Naive B cell (primary cell): ENCODE data around the gene ADGRL1. TPM values are rescaled to one million over a fixed set of nuclear protein-coding genes. Genes with fewer than 3 reads are reported as not detected.

Experiments
- ATAC-seq, 2 donors: fragments of 150-1000 bp; cut with Tn5 transposase; 2 replicates each; pipeline ENCODE4 v1.10.0; 2021; ENCODE audit warnings: low read depth in 2 of 2, mild to moderate bottlenecking in 2 of 2, moderate library complexity in 2 of 2
- DNase-seq: peaks from one replicate; pipeline ENCODE4 v3.0.0; 2022
- H3K27ac Mint-ChIP-seq, 6 donors: one replicate each; pipeline ENCODE4 v1.8.0; 2020 to 2022; ENCODE audit warnings: mild to moderate bottlenecking in 6 of 6, mixed read lengths in 6 of 6, moderate library complexity in 5 of 6, inconsistent platforms in 2 of 6
- H3K27me3 Mint-ChIP-seq, 3 donors: one replicate each; pipeline ENCODE4 v1.8.0; 2021 to 2022; ENCODE audit warnings: mixed read lengths in 3 of 3, mild to moderate bottlenecking in 1 of 3
- H3K36me3 Mint-ChIP-seq, 2 donors: one replicate each; pipeline ENCODE4 v1.8.0; 2020 to 2022; ENCODE audit warnings: mixed read lengths in 2 of 2, inconsistent platforms in 1 of 2, mild to moderate bottlenecking in 1 of 2
- H3K4me1 Mint-ChIP-seq, 3 donors: one replicate each; pipeline ENCODE4 v1.8.0; 2020 to 2022; ENCODE audit warnings: mixed read lengths in 3 of 3, inconsistent platforms in 1 of 3, mild to moderate bottlenecking in 1 of 3, moderate library complexity in 1 of 3
- H3K4me3 Mint-ChIP-seq, 8 donors: one replicate each; pipeline ENCODE4 v1.8.0; 2020 to 2022; ENCODE audit warnings: mild to moderate bottlenecking in 8 of 8, mixed read lengths in 8 of 8, moderate library complexity in 8 of 8, inconsistent platforms in 2 of 8
- H3K9me3 Mint-ChIP-seq, 7 donors: one replicate each; pipeline ENCODE4 v1.8.0; 2020 to 2022; ENCODE audit warnings: mixed read lengths in 7 of 7, mild to moderate bottlenecking in 5 of 7, inconsistent platforms in 2 of 7, moderate library complexity in 1 of 7
- polyA plus RNA-seq, 6 donors: library from polyadenylated mRNA; unstranded; fragments of 300-500 nt; fragmentation: Illumina TruSeq; gene quantifications; one replicate each; pipeline ENCODE4 v1.2.3, GENCODE V29; 2021; ENCODE audit warnings: low read depth in 6 of 6

The ADGRL1 gene
- polyA plus RNA-seq, 6 donors from 2014 or later, result not detected

DNA sequence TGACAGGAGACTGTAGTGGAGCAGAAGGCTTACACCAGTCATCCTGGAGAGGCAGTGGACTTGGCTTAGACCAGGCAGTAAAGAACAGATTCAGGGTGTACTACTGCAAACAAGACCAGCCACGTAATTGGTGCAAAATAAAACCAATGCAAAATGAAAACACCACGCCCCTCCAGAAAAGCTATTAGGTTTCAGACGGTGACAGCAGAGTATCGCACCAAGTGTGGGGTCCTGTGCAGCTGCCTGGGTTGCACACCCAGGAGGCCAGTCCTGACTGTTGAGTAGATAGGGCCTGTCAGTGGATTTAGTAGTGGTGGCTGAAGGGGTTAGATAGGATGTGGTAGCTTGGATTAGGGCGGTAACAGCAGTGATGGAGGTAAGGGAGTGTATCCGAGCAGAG lies 83.0 kb downstream of the ADGRL1 start:
- Mint-ChIP-seq H3K36me3 (no peaks in the 10 kb centered on the region), H3K27ac (no peak overlapping the region), H3K4me3 (no peak overlapping the region)

DNA sequence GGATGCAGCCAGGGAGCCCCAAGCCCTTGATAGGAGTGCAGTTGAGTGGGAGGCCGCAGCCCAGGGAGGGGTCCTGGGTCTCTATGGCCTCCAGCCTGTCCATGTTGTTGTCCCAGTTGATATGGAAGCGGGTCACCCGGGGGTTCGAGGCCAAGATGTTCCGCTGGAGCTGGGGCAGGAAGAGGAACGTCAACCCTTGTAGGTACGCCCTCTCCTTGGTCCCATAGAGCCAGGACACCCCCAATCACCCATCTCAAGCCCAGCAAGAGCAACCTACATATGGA lies 85.5 kb downstream of the ADGRL1 start:
- DNase-seq, result no peak
- H3K9me3 Mint-ChIP-seq, result no peaks in the 10 kb centered on the region
- peaks cover 27 to 30% (median 29%) of the 10 kb centered on the region in 3 donors for H3K4me1 Mint-ChIP-seq
- H3K36me3 Mint-ChIP-seq, result no peaks in the 10 kb centered on the region
- peak overlapping the region in 1 of 8 donors; percentile 68 for H3K4me3 Mint-ChIP-seq
- ATAC-seq, result no peak
- no peak overlapping the region for H3K27ac Mint-ChIP-seq
- H3K27me3 Mint-ChIP-seq, result no peaks in the 10 kb centered on the region

More for the DNA sequence above, 83.0 kb downstream of the ADGRL1 start:
- ATAC-seq (no peak), DNase-seq (no peak)
- H3K27me3 Mint-ChIP-seq, result no peaks in the 10 kb centered on the region
- H3K9me3 Mint-ChIP-seq, result no peaks in the 10 kb centered on the region
- peaks cover 8 to 12% (median 11%) of the 10 kb centered on the region in 3 donors for H3K4me1 Mint-ChIP-seq

DNA sequence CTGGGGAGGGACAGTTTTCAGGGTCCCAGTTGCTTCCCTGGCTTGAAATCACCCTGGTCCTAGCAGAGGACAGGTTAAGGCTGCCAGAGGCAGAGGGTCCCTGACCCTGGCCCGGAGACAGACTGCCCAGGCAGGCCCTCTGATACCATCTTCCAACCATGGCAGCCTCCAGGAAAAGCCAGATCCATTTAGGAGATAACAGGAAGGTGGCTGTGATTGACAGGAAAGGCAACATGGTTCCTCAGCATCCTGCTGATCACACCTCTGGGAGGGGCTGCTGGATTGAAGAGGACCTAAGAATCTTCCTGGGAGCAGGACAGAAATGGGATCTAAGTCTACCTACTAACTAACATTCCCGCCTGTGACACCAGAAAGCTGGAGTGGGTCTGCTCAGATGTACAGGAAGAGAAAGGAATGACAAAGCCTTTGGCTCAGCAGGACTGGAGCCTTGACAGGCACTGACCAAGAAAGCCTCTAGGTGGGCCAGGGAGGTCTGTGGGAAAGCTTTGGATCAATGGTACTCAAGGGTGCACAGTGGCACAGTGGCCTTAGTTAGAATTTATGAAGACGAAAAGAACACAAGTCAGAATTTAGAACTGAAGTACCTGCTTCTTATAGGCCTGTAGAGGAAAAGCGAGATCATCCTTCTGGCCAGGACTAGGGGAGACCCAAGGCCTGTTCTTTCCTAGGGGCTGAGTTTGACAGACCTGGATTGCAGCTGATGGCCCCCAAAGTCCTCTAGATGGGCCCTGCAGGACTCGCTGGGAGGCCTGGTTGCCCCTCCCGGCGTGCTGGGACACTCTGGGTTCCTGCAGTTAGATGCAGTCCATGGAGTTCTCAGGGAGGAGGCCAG lies 86.1 kb downstream of the ADGRL1 start:
- no peaks in the 10 kb centered on the region for H3K36me3 Mint-ChIP-seq
- no peaks in the 10 kb centered on the region for H3K27me3 Mint-ChIP-seq
- no peaks in the 10 kb centered on the region for H3K9me3 Mint-ChIP-seq
- no peak overlapping the region for H3K27ac Mint-ChIP-seq
- peaks cover 31 to 35% (median 32%) of the 10 kb centered on the region in 3 donors for H3K4me1 Mint-ChIP-seq
- ATAC-seq (no peak), DNase-seq (no peak)
- H3K4me3 Mint-ChIP-seq, result peak overlapping the region in 4 of 8 donors; percentile 68 to 94 (median 81)

DNA sequence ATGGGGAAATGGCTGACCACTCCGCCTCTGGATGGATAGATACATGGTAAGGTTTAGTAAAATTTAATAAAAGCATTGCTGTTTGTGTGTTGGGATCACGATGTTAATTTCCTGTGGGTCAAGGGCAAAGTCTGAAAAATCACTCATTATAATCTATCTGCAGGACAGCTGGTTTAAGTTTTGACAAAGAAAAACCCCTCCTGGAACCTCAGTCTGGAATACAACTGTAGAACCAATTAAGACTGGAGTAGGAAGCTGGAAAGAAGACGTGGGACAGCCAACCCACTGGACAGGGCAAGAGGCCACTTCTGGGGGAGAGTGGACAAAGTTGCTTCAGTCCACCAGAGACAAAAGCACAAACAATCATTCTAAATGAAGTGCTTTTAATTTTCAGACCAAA lies 86.8 kb downstream of the ADGRL1 start:
- no peak for DNase-seq
- Mint-ChIP-seq H3K27ac (peak overlapping the region in 4 of 6 donors; percentile 76 to 100 (median 98)), H3K27me3 (no peaks in the 10 kb centered on the region), H3K4me3 (peak overlapping the region; percentile 91 to 97 (median 94)), H3K9me3 (no peaks in the 10 kb centered on the region), H3K4me1 (peaks cover 35 to 39% (median 37%) of the 10 kb centered on the region in 3 donors), H3K36me3 (no peaks in the 10 kb centered on the region)
- no peak for ATAC-seq

DNA sequence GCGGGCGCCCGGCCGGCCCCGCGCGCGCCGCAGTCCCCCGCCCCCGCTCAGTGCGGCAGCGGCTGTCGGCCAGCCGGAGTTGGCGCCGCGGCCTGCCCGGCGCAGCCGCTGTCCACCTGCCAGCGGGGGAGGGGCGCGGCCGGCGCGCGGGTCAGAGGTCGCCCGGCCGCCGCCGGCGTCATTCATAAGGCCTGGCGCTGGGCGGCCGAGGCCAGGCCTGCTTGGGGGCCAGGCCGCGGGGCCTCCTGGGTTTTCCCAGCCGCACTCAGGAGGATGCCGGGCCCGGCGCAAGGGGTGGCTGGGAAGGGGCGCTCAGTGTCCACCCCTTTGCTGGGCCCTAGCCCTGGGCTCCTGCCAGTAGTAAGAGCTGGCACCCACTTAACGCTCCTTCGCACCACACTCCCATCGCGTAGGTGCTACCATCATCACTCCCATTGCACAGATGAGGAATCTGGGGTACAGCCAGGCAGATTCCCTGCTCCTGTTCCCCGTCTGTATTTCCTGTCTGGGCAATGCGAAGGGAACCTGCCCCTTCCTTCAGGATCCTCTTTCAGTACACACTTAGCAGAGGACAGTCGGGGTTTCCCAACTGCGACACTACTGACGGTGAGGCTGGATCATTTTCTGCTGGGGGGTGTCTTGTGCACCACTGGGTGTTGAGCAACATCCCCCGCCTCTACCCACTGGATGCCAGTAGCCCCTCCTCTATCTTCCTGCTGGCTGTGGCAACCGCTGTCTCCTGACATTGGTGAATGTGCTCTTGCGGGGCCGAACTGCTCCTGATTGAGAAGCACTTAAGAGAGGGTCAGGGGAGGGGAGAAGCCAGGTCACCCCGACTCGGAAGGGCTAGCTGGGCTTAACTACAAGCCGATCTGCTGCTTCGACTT lies 87.6 kb downstream of the ADGRL1 start:
- no peaks in the 10 kb centered on the region for H3K27me3 Mint-ChIP-seq
- no peaks in the 10 kb centered on the region for H3K9me3 Mint-ChIP-seq
- DNase-seq, result peak; percentile 51
- H3K4me1 Mint-ChIP-seq, result peaks cover 39 to 44% (median 42%) of the 10 kb centered on the region in 3 donors
- H3K4me3 Mint-ChIP-seq, result peak overlapping the region; percentile 91 to 97 (median 94)
- no peaks in the 10 kb centered on the region for H3K36me3 Mint-ChIP-seq
- H3K27ac Mint-ChIP-seq, result peak overlapping the region; percentile 93 to 100 (median 98)
- peak; percentile 20 to 21 for ATAC-seq

DNA sequence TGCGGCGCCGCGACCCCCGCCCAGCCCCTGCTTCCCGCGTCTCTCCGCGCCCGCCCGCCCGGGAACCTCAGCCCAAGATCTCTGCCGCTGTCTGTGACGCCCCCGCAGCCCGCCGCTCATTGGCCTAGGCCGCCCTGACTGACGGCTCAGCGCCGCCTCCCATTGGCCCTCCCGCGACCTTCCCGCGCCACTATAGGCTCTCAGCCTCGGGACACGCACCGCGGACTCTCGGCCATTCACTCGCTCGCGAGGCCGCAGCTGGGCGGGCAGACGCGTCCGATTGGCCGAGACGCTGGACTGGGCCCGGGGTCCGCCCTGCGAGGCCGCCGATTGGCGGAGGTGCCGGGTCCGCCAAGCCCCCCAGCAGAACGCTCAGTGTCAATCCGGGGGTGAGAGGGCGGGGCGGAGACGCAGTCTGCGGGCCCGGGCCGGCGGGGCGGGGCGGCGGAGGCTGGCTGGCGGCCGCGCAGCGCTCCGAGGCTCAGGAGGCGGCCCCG lies 88.3 kb downstream of the ADGRL1 start, which contains the start of gene PRKACA:
PRKACA (minus strand) TSS at position 95 of the 497 bp plus-strand sequence. CDS start 215 bp downstream, outside the sequence.
- H3K9me3 Mint-ChIP-seq, result no peaks in the 10 kb centered on the region
- no peaks in the 10 kb centered on the region for H3K36me3 Mint-ChIP-seq
- peak within 1 kb of the TSS; percentile 93 to 100 (median 98) for H3K27ac Mint-ChIP-seq
- no peaks in the 10 kb centered on the region for H3K27me3 Mint-ChIP-seq
- peak within 1 kb of the TSS; percentile 92 to 98 (median 96) for H3K4me3 Mint-ChIP-seq
- ATAC-seq, result peak; percentile 91
- peak; percentile 99 for DNase-seq
- peaks cover 39 to 45% (median 44%) of the 10 kb centered on the region in 3 donors for H3K4me1 Mint-ChIP-seq

DNA sequence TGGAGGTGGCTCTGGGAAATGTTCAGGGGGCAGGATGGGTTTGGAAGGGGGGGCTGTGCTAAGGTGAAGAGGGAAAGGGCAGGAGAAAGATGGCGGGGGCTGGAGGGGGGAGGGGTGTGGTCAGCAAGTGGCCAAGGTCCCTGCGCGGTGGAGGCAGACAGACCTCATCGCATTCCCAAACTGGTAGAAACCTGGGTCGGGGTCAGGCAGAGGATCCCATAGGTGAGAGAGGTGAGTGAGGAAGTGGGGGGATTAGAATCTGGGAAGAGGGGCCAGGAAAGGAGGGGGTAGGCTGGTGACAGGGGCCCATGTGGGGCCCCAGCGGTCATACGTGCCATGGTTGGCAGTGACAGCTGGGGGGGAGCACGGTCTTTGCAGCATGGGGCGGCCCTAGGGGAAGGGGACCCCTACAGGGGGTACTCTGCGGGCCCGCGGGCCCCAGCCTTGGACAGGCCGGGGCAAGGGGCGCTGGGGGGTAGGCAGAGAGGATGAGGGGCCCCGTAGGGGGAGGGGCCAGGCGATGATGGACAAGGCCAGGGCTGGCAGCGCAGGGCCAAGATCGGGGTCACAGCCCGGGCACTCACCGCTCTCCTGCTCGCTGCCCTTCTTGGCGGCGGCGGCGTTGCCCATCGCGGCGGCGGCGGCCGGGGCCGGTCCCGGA lies 88.9 kb downstream of the ADGRL1 start:
- ATAC-seq (no peak), DNase-seq (no peak)
- H3K9me3 Mint-ChIP-seq, result no peaks in the 10 kb centered on the region
- H3K4me3 Mint-ChIP-seq, result peak overlapping the region; percentile 80 to 95 (median 93)
- H3K27ac Mint-ChIP-seq, result peak overlapping the region in 4 of 6 donors; percentile 24 to 89 (median 84)
- H3K27me3 Mint-ChIP-seq, result no peaks in the 10 kb centered on the region
- H3K4me1 Mint-ChIP-seq, result peaks cover 39 to 45% (median 44%) of the 10 kb centered on the region in 3 donors
- H3K36me3 Mint-ChIP-seq, result no peaks in the 10 kb centered on the region

DNA sequence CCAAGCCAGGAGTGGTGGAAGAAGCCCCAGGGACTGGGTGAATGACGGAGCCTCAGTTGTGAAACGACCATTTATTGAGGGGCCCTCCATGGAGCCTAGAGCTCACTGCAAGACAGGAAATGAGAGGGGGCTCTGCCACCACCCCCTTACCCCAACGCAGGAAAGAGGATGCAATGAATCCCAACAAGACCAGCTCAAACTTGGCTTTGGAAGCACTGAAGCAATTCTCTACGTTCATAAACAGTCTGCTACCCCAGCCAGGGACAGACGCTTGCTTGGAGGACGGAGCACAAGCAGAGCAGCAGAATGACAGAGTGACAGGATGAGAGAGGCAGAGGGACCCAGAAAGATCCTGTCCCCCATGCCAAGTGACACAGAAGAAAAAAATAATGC lies 89.4 kb downstream of the ADGRL1 start:
- Mint-ChIP-seq H3K4me3 (peak overlapping the region; percentile 80 to 95 (median 93)), H3K36me3 (no peaks in the 10 kb centered on the region), H3K27ac (peak overlapping the region in 5 of 6 donors; percentile 24 to 94 (median 87)), H3K27me3 (no peaks in the 10 kb centered on the region), H3K9me3 (no peaks in the 10 kb centered on the region), H3K4me1 (peaks cover 39 to 45% (median 44%) of the 10 kb centered on the region in 3 donors)
- no peak for DNase-seq
- ATAC-seq, result no peak

DNA sequence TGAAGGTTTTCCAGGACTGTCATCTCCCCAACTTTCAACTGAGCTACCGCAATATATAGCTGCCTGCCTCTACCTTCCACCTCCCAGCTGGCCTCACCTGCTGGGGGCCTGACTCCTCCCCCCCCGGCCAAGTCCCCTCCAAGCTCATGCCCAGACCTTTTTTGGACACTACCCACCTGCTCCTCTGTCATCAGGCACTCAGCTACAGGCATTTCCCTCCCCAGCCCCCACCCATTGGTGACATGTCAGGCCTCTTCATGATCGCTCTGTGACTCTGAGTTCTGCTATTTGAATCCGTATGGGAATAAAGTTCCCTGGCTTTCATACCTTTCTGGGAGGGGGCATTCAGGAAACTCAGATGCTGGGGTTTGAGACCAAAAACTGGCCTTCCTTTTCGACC lies 90.2 kb downstream of the ADGRL1 start:
- Mint-ChIP-seq H3K4me1 (peaks cover 39 to 45% (median 44%) of the 10 kb centered on the region in 3 donors), H3K27ac (peak overlapping the region in 2 of 6 donors; percentile 62 to 74), H3K36me3 (no peaks in the 10 kb centered on the region)

DNA sequence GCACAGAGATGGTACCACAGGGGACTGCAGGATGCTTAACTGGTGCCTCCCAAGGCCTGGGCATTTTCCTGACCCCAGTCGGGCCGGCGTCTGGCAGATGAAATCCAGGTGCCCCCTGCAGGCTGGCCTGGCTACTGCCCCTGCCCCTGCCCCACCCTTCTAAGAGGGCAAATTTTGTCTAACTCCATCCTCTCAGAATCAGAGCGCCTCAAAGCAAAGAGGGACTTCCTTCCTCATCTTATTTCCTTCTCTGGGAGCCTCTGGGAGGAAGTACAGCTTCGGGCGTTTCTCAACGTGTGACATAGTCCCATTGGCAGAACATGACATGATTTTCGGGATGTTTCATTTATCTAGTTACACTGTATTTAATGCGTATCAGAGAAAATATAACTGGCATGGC lies 91.1 kb downstream of the ADGRL1 start:
- Mint-ChIP-seq H3K4me3 (peak overlapping the region in 6 of 8 donors; percentile 5 to 84 (median 52)), H3K36me3 (no peaks in the 10 kb centered on the region), H3K4me1 (peaks cover 39 to 47% (median 44%) of the 10 kb centered on the region in 3 donors), H3K9me3 (no peaks in the 10 kb centered on the region), H3K27me3 (no peaks in the 10 kb centered on the region), H3K27ac (peak overlapping the region in 3 of 6 donors; percentile 47 to 70 (median 56))
- DNase-seq (peak; percentile 48), ATAC-seq (no peak)

More for the DNA sequence above, 90.2 kb downstream of the ADGRL1 start:
- ATAC-seq (no peak), DNase-seq (no peak)
- Mint-ChIP-seq H3K27me3 (no peaks in the 10 kb centered on the region), H3K9me3 (no peaks in the 10 kb centered on the region), H3K4me3 (peak overlapping the region; percentile 37 to 95 (median 92))

DNA sequence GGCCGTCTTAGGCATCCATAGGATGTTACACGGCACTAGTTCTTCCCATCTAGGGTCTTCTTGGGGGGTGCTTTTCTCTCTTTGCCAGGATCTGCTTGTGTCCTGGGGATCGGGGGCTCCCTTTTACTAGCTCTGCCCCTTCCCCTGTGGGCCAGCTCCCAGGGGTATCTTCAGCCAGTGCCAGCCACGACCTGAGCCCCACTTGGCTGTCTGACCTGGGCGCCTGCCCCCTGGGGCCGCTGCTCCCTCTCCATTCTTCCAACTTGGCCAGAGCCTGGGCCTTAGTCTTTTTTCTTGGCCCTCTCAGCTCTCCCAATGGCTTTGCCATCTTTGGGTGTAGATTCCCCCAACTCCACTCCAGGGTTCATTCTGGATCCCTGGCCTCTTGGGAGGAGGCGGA lies 91.5 kb downstream of the ADGRL1 start:
- peaks cover 39 to 46% (median 44%) of the 10 kb centered on the region in 3 donors for H3K4me1 Mint-ChIP-seq
- no peaks in the 10 kb centered on the region for H3K9me3 Mint-ChIP-seq
- no peaks in the 10 kb centered on the region for H3K36me3 Mint-ChIP-seq
- H3K27me3 Mint-ChIP-seq, result no peaks in the 10 kb centered on the region
- no peak for ATAC-seq
- H3K27ac Mint-ChIP-seq, result peak overlapping the region in 1 of 6 donors; percentile 70
- DNase-seq, result no peak
- peak overlapping the region in 2 of 8 donors; percentile 5 to 84 for H3K4me3 Mint-ChIP-seq

DNA sequence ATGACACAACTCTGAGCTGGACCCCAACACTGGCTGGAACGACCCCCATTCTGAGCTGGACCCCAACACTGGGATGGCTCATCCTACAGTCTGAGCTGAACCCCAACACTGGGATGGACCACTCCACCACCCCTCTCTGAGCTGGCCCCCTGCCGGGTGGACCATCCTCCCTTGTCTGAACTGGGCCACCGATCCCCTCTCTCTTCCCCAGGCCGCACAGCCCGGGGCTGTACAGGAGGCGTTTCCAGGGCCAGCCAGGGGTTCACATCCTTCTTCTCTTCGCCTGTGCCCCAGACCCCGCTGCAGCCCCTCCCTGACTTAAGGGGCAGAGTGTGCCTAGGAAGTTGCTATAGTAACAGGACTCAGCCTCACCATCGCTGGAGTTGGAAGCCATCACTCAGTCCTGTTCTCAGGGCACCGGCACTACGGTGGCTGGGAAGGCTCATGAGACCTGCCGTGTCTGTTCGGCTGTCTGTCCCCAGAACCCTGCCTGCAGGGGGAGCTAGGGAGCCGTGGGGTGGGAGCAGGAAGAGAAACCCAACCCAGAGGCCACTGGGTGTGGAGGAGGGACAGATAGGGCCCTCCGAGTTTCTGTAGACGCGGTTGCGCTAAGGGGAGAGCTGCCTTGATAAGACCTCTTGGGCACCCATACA lies 92.1 kb downstream of the ADGRL1 start:
- Mint-ChIP-seq H3K9me3 (no peaks in the 10 kb centered on the region), H3K4me1 (peaks cover 37 to 41% (median 40%) of the 10 kb centered on the region in 3 donors), H3K36me3 (no peaks in the 10 kb centered on the region), H3K27me3 (no peaks in the 10 kb centered on the region), H3K4me3 (peak overlapping the region in 2 of 8 donors; percentile 3 to 84), H3K27ac (peak overlapping the region in 2 of 6 donors; percentile 50 to 85)
- ATAC-seq, result no peak
- peak; percentile 30 for DNase-seq
